Measurements from ENCODE around the gene TNFRSF1A.

The TNFRSF1A gene

GRCh38 chr12:6333029-6333428 lies 8.8 kb downstream of the TNFRSF1A start:
- FAIRE-seq = no peak
- no peak for DNase-seq (ENCODE audit: insufficient read length, low spot score)
- TF ChIP-seq POLR2A (IDR thresholded peaks at IDR 0.05; ENCODE audit: low read depth, low read length) = no peak

- no peak for FAIRE-seq
- no peak for TF ChIP-seq POLR2A (IDR thresholded peaks at IDR 0.05; ENCODE audit: low read depth, low read length)
- DNase-seq (ENCODE audit: insufficient read length, low spot score) = no peak
These were observed 9.4 kb downstream of the TNFRSF1A start for GRCh38 chr12:6332459-6332858.

- TF ChIP-seq POLR2A (IDR thresholded peaks at IDR 0.05; ENCODE audit: low read depth, low read length) = no peak
- FAIRE-seq (no peak), DNase-seq (ENCODE audit: insufficient read length, low spot score) (no peak)
These were observed 10.7 kb downstream of the TNFRSF1A start for GRCh38 chr12:6330999-6331714.

- no peak for TF ChIP-seq POLR2A (IDR thresholded peaks at IDR 0.05; ENCODE audit: low read depth, low read length)
- FAIRE-seq = no peak
These were observed 11.7 kb downstream of the TNFRSF1A start for GRCh38 chr12:6330192-6330591.

GRCh38 chr12:6329703-6330064 lies 12.2 kb downstream of the TNFRSF1A start:
- no peak for TF ChIP-seq POLR2A (IDR thresholded peaks at IDR 0.05; ENCODE audit: low read depth, low read length)
- DNase-seq (ENCODE audit: insufficient read length, low spot score) = no peak
- no peak for FAIRE-seq

More at GRCh38 chr12:6330192-6330591, 11.7 kb downstream of the TNFRSF1A start:
- DNase-seq (ENCODE audit: insufficient read length, low spot score) = no peak

GRCh38 chr12:6328945-6329702 lies 12.8 kb downstream of the TNFRSF1A start:
- DNase-seq (ENCODE audit: insufficient read length, low spot score) = no peak
- TF ChIP-seq POLR2A (IDR thresholded peaks at IDR 0.05; ENCODE audit: low read depth, low read length) = no peak

GRCh38 chr12:6328045-6328779 lies 13.7 kb downstream of the TNFRSF1A start:
- no peak for DNase-seq (ENCODE audit: insufficient read length, low spot score)
- no peak for FAIRE-seq
- TF ChIP-seq POLR2A (IDR thresholded peaks at IDR 0.05; ENCODE audit: low read depth, low read length) = no peak

More at GRCh38 chr12:6328945-6329702, 12.8 kb downstream of the TNFRSF1A start:
- FAIRE-seq = no peak

- DNase-seq (ENCODE audit: insufficient read length, low spot score) (no peak), FAIRE-seq (no peak)
- no peak for TF ChIP-seq POLR2A (IDR thresholded peaks at IDR 0.05; ENCODE audit: low read depth, low read length)
These were observed 14.4 kb downstream of the TNFRSF1A start for GRCh38 chr12:6327229-6328041.

GRCh38 chr12:6326316-6327228 lies 15.3 kb downstream of the TNFRSF1A start:
- DNase-seq (ENCODE audit: insufficient read length, low spot score) (no peak), FAIRE-seq (no peak)
- no peak for TF ChIP-seq POLR2A (IDR thresholded peaks at IDR 0.05; ENCODE audit: low read depth, low read length)

GRCh38 chr12:6324936-6325750 lies 16.7 kb downstream of the TNFRSF1A start:
- FAIRE-seq = no peak
- no peak for TF ChIP-seq POLR2A (IDR thresholded peaks at IDR 0.05; ENCODE audit: low read depth, low read length)
- no peak for DNase-seq (ENCODE audit: insufficient read length, low spot score)

GRCh38 chr12:6323995-6324711 lies 17.7 kb downstream of the TNFRSF1A start:
- FAIRE-seq (no peak), DNase-seq (ENCODE audit: insufficient read length, low spot score) (no peak)
- TF ChIP-seq POLR2A (IDR thresholded peaks at IDR 0.05; ENCODE audit: low read depth, low read length) = no peak
